Measurements from ENCODE around the gene C20orf204.

GRCh38 chr20:64070244-64070993 is 34.4 kb downstream of the C20orf204 start:
- TF ChIP-seq CTCF (IDR thresholded peaks at IDR 0.05; ENCODE audit: poor library complexity, severe bottlenecking) = no peak
- TF ChIP-seq EZH2 (IDR thresholded peaks at IDR 0.05; ENCODE audit: borderline replicate concordance, insufficient read depth, low read length, poor library complexity, severe bottlenecking) = no peak

Measured in neural cell (in vitro differentiated cells).